ENCODE measurements around the gene FKBP2.

Gene FKBP2

GRCh38 chr11:64287676-64288352 is 46.9 kb downstream of the FKBP2 start:
- no peak for TF ChIP-seq CTCF (IDR thresholded peaks at IDR 0.05; ENCODE audit: control insufficient read depth, extremely low read depth, insufficient read depth)
- DNase-seq (ENCODE audit: low read depth): no peak
- H3K4me3 ChIP-seq (ENCODE audit: low read depth, low read length): no peak overlapping the region

GRCh38 chr11:64288353-64288750 is 47.5 kb downstream of the FKBP2 start:
- no peak overlapping the region for H3K4me3 ChIP-seq (ENCODE audit: low read depth, low read length)
- TF ChIP-seq CTCF (IDR thresholded peaks at IDR 0.05; ENCODE audit: control insufficient read depth, extremely low read depth, insufficient read depth): no peak
- no peak for DNase-seq (ENCODE audit: low read depth)

- no peak for DNase-seq (ENCODE audit: low read depth)
- no peak for TF ChIP-seq CTCF (IDR thresholded peaks at IDR 0.05; ENCODE audit: control insufficient read depth, extremely low read depth, insufficient read depth)
Observed at GRCh38 chr11:64289002-64289564, 48.2 kb downstream of the FKBP2 start.

GRCh38 chr11:64290352-64291261 is 49.7 kb downstream of the FKBP2 start:
- TF ChIP-seq CTCF (IDR thresholded peaks at IDR 0.05; ENCODE audit: control insufficient read depth, extremely low read depth, insufficient read depth): no peak
- DNase-seq (ENCODE audit: low read depth): no peak
- no peak overlapping the region for H3K4me3 ChIP-seq (ENCODE audit: low read depth, low read length)

More at GRCh38 chr11:64289002-64289564, 48.2 kb downstream of the FKBP2 start:
- no peak overlapping the region for H3K4me3 ChIP-seq (ENCODE audit: low read depth, low read length)

GRCh38 chr11:64291262-64291751 is 50.4 kb downstream of the FKBP2 start, which contains the start of gene KCNK4:
TSS of gene KCNK4 (plus strand) at chr11:64291302. CDS start at chr11:64293019, 1,717 bp downstream.
- no peak for TF ChIP-seq CTCF (IDR thresholded peaks at IDR 0.05; ENCODE audit: control insufficient read depth, extremely low read depth, insufficient read depth)
- H3K4me3 ChIP-seq (ENCODE audit: low read depth, low read length): no peak within 1 kb of the TSS
- no peak for DNase-seq (ENCODE audit: low read depth)

- no peak for TF ChIP-seq CTCF (IDR thresholded peaks at IDR 0.05; ENCODE audit: control insufficient read depth, extremely low read depth, insufficient read depth)
- H3K4me3 ChIP-seq (ENCODE audit: low read depth, low read length): no peak overlapping the region
- no peak for DNase-seq (ENCODE audit: low read depth)
Observed at GRCh38 chr11:64291752-64292459, 51.0 kb downstream of the FKBP2 start.
